ENCODE results near the gene MTMR12. TPM values are rescaled to one million over a fixed set of nuclear protein-coding genes. Genes with fewer than 3 reads are reported as not detected.

MTMR12 gene
- total and polyA plus RNA-seq, 2 donors (not counting 3 experiments of a cell fraction or from before 2014, with no cell fraction given), result 18.2 to 38.6 TPM

DNA sequence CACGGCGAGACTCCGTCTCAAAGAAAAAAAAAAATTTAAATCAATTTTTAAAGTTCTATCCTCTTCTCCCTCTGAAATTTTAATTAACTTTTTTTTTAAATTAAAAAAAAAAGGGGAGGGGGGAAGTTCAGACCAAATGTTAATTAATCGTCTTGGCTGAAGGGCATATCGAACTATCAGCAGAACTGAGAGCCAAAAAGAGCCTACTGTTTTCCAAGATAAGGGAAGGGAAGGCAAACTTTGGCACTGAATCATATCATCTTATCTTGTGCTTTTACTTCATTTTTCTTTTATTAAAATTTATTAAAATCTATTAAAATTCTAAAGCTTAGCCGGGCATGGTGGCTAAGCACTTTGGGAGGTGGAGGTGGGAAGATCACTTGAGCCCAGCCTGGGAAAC is 45.9 kb upstream of the MTMR12 start:
- no peak overlapping the region for H3K9ac ChIP-seq (replicated peaks; ENCODE audit: extremely low read depth, insufficient read depth, low read length)
- DNase-seq (ENCODE audit: low read depth, low spot score) (no peak), FAIRE-seq (no peak)
- H3K79me2 ChIP-seq (ENCODE audit: control insufficient read depth, insufficient read depth, low read length), result no peaks in the 10 kb centered on the region
- CTCF ChIA-PET, result interaction anchor here (0.7 to 2.0 kb wide), 3 partner anchors 9 to 126 kb away, joined by 3 to 6 read pairs (median 4); no protein-coding TSS in a partner anchor
- BruUV-seq (replicated peaks), result no TSS peak
- no peaks in the 10 kb centered on the region for H3K27me3 ChIP-seq (ENCODE audit: control insufficient read depth in 2 of 2, insufficient read depth in 2 of 2, low read length in 2 of 2)
- H3K4me1 ChIP-seq (ENCODE audit: control insufficient read depth, extremely low read depth, insufficient read depth, low read length), result no peaks in the 10 kb centered on the region
- H3K27ac ChIP-seq (ENCODE audit: insufficient read depth, low read depth, low read length), result no peak overlapping the region
- no peaks in the 10 kb centered on the region for H4K20me1 ChIP-seq (replicated peaks; ENCODE audit: control insufficient read depth, extremely low read depth, insufficient read depth, low read length)
- H3K9me3 ChIP-seq (replicated peaks; ENCODE audit: control insufficient read depth, insufficient read depth, low read length), result no peaks in the 10 kb centered on the region
- intact Hi-C loops (cut with micrococcal nuclease), result loop anchor here (5.0 kb wide), 1 partner anchor 376 kb away; no protein-coding TSS in a partner anchor
- H2AFZ ChIP-seq (ENCODE audit: low read depth, low read length), result no peak overlapping the region
- H3K4me3 ChIP-seq (replicated peaks in 1 of 3; ENCODE audit: insufficient read depth in 1 of 3, low read depth in 1 of 3, low read length in 3 of 3), result no peak overlapping the region
- POLR2A ChIA-PET, result no interaction called here
- dilution Hi-C loops (cut with MboI; ENCODE audit: extremely low pct_ligation_motif_present, low sequenced_read_pairs), result no loop called here
- no peak overlapping the region for H3K4me2 ChIP-seq (ENCODE audit: insufficient read depth, low read length)
- no peaks in the 10 kb centered on the region for H3K9me1 ChIP-seq (replicated peaks; ENCODE audit: control insufficient read depth, extremely low read depth, insufficient read depth, low read length)
- H3K36me3 ChIP-seq (ENCODE audit: control insufficient read depth in 2 of 2, extremely low read depth in 1 of 2, insufficient read depth in 2 of 2, low read length in 2 of 2), result peaks cover 3 to 25% of the 10 kb centered on the region in 2 experiments
- TF ChIP-seq FOS (IDR thresholded peaks at IDR 0.05; ENCODE audit: borderline replicate concordance, insufficient read depth, low read length), result no peak
- no peak for TF ChIP-seq EZH2 (IDR thresholded peaks at IDR 0.05; ENCODE audit: borderline replicate concordance, low read depth, low read length, severe bottlenecking)
- TF ChIP-seq POLR2AphosphoS5 (IDR thresholded peaks at IDR 0.05; ENCODE audit: insufficient read depth, low read depth, low read length), result no peak
- no peak for TF ChIP-seq JUN (IDR thresholded peaks at IDR 0.05; ENCODE audit: borderline replicate concordance, insufficient read depth, insufficient read length, low read depth)
- TF ChIP-seq POLR2A (IDR thresholded peaks at IDR 0.05; ENCODE audit: low read depth, low read length), result no peak
- TF ChIP-seq GATA2 (IDR thresholded peaks at IDR 0.05; ENCODE audit: insufficient read depth, insufficient read length, low read depth, low read length), result no peak
- TF ChIP-seq, protein P1, sequence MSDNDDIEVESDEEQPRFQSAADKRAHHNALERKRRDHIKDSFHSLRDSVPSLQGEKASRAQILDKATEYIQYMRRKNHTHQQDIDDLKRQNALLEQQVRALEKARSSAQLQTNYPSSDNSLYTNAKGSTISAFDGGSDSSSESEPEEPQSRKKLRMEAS (IDR thresholded peaks at IDR 0.05; ENCODE audit: insufficient read depth, insufficient read length), result no peak
- TF ChIP-seq, protein P2, sequence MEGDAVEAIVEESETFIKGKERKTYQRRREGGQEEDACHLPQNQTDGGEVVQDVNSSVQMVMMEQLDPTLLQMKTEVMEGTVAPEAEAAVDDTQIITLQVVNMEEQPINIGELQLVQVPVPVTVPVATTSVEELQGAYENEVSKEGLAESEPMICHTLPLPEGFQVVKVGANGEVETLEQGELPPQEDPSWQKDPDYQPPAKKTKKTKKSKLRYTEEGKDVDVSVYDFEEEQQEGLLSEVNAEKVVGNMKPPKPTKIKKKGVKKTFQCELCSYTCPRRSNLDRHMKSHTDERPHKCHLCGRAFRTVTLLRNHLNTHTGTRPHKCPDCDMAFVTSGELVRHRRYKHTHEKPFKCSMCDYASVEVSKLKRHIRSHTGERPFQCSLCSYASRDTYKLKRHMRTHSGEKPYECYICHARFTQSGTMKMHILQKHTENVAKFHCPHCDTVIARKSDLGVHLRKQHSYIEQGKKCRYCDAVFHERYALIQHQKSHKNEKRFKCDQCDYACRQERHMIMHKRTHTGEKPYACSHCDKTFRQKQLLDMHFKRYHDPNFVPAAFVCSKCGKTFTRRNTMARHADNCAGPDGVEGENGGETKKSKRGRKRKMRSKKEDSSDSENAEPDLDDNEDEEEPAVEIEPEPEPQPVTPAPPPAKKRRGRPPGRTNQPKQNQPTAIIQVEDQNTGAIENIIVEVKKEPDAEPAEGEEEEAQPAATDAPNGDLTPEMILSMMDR (IDR thresholded peaks at IDR 0.05; ENCODE audit: extremely low read depth in 1 of 2, insufficient read depth in 1 of 2, low read depth in 1 of 2, low read length in 2 of 2), result no peak
- no peak for TF ChIP-seq MYC (IDR thresholded peaks at IDR 0.05; ENCODE audit: low read depth, low read length)
